GM23338 (cell line): ENCODE measurements around the gene IL1RL1. TPM values are rescaled to one million over a fixed set of nuclear protein-coding genes. Genes with fewer than 3 reads are reported as not detected.

ENCODE experiments used
- ATAC-seq: fragments of 200-7000 bp; cut with Tn5 transposase; 3 replicates; pipeline ENCODE4 v1.9.1; 2020
- DNase-seq: peaks from one replicate; pipeline ENCODE4 v3.0.0-alpha.2; 2015; ENCODE audit warnings: low spot score
- H2AFZ ChIP-seq: fragments of 200-600 bp; sonication (generic); 2 replicates; pipeline ENCODE4 v1.8.0; 2016; ENCODE audit warnings: antibody characterized with exemption, mild to moderate bottlenecking, moderate library complexity
- H3F3A ChIP-seq: fragments of 200-600 bp; sonication (generic); replicated peaks from 2 replicates; pipeline ENCODE4 v1.8.0; 2017; ENCODE audit warnings: antibody characterized with exemption, mixed run types, low read depth
- H3K27ac ChIP-seq: fragments of 200-600 bp; sonication (generic); 2 replicates; pipeline ENCODE4 v1.6.1; 2016; ENCODE audit warnings: low read depth
- H3K27me3 ChIP-seq: fragments of 200-600 bp; sonication (generic); 2 replicates; pipeline ENCODE4 v1.8.0; 2016; ENCODE audit warnings: mild to moderate bottlenecking, mixed run types, moderate library complexity; ENCODE audit not compliant: insufficient read depth
- H3K36me3 ChIP-seq: fragments of 200-600 bp; sonication (generic); 2 replicates; pipeline ENCODE4 v1.8.0; 2016; ENCODE audit warnings: mild to moderate bottlenecking; ENCODE audit not compliant: insufficient read depth
- H3K4me1 ChIP-seq: fragments of 200-600 bp; sonication (generic); 2 replicates; pipeline ENCODE4 v1.8.0; 2016; ENCODE audit warnings: mild to moderate bottlenecking, moderate library complexity; ENCODE audit not compliant: insufficient read depth
- H3K4me2 ChIP-seq: fragments of 200-600 bp; sonication (generic); 2 replicates; pipeline ENCODE4 v1.7.1; 2017; ENCODE audit warnings: mixed run types
- H3K4me3 ChIP-seq: fragments of 200-600 bp; sonication (generic); 2 replicates; pipeline ENCODE4 v1.6.1; 2016; ENCODE audit warnings: mixed run types
- H3K79me2 ChIP-seq: fragments of 200-600 bp; sonication (generic); replicated peaks from 2 replicates; pipeline ENCODE4 v1.8.0; 2017; ENCODE audit warnings: mild to moderate bottlenecking; ENCODE audit not compliant: insufficient read depth
- H3K9me2 ChIP-seq: fragments of 200-600 bp; sonication (generic); 2 replicates; pipeline ENCODE4 v1.8.0; 2017; ENCODE audit not compliant: insufficient read depth
- H4K20me1 ChIP-seq: fragments of 200-600 bp; sonication (generic); replicated peaks from 2 replicates; pipeline ENCODE4 v1.8.0; 2017; ENCODE audit warnings: mild to moderate bottlenecking; ENCODE audit not compliant: insufficient read depth
- H3K27ac Mint-ChIP-seq: 2 replicates; pipeline ENCODE4 v1.8.0; 2020; ENCODE audit warnings: inconsistent platforms, mild to moderate bottlenecking, moderate library complexity, mixed read lengths
- H3K27me3 Mint-ChIP-seq: 3 replicates; pipeline ENCODE4 v1.8.0; 2022; ENCODE audit warnings: low read depth, mild to moderate bottlenecking, moderate library complexity, mixed read lengths, inconsistent platforms; ENCODE audit not compliant: insufficient read depth, poor library complexity
- H3K36me3 Mint-ChIP-seq: 3 replicates; pipeline ENCODE4 v1.8.0; 2021; ENCODE audit warnings: low read depth, mild to moderate bottlenecking, inconsistent platforms, moderate library complexity, mixed read lengths
- H3K4me1 Mint-ChIP-seq: 3 replicates; pipeline ENCODE4 v1.8.0; 2020; ENCODE audit warnings: mild to moderate bottlenecking, inconsistent platforms, mixed read lengths
- H3K4me3 Mint-ChIP-seq: 3 replicates; pipeline ENCODE4 v1.8.0; 2021; ENCODE audit warnings: moderate library complexity, mild to moderate bottlenecking, inconsistent platforms, mixed read lengths
- H3K9me3 Mint-ChIP-seq: 3 replicates; pipeline ENCODE4 v1.8.0; 2020; ENCODE audit warnings: moderate library complexity, mild to moderate bottlenecking, inconsistent platforms, mixed read lengths
- CREB1 ChIP-seq: fragments of 250-450 bp; sonication (Bioruptor Pico); IDR thresholded peaks from 2 replicates; pipeline ENCODE4 v1.5.0; 2020; ENCODE audit warnings: low read depth, mild to moderate bottlenecking, moderate library complexity
- EZH2 ChIP-seq: fragments of 200-600 bp; sonication (generic); IDR thresholded peaks from one replicate; pipeline ENCODE4 v1.8.0; 2017; ENCODE audit warnings: antibody characterized with exemption, mild to moderate bottlenecking, low read depth; ENCODE audit not compliant: unreplicated experiment
- JUNB ChIP-seq: IDR thresholded peaks from one replicate; pipeline ENCODE4 v1.6.1; 2016; ENCODE audit warnings: antibody characterized with exemption; ENCODE audit not compliant: unreplicated experiment
- NANOG ChIP-seq: IDR thresholded peaks from 2 replicates; pipeline ENCODE4 v1.6.1; 2016; ENCODE audit warnings: antibody characterized with exemption, borderline replicate concordance
- POLR2AphosphoS5 ChIP-seq: IDR thresholded peaks from 2 replicates; pipeline ENCODE4 v1.6.1; 2016; ENCODE audit warnings: antibody characterized with exemption, low read depth
- STAT1 ChIP-seq: IDR thresholded peaks from one replicate; pipeline ENCODE4 v1.6.1; 2016; ENCODE audit warnings: antibody characterized with exemption; ENCODE audit not compliant: unreplicated experiment
- ZNF114 ChIP-seq: fragments of 250-450 bp; sonication (Bioruptor Pico); IDR thresholded peaks from 2 replicates; pipeline ENCODE4 v1.5.0; 2020; ENCODE audit warnings: mild to moderate bottlenecking, moderate library complexity
- ZNF331 ChIP-seq: fragments of 250-450 bp; sonication (Bioruptor Pico); IDR thresholded peaks from 2 replicates; pipeline ENCODE4 v1.5.0; 2020; ENCODE audit warnings: low read depth, mild to moderate bottlenecking, moderate library complexity
- polyA plus RNA-seq: library from polyadenylated mRNA; unstranded; fragments of >200 nt; fragmentation: Nextera tagmentation; extraction: Ambion mirVana; gene quantifications from 2 replicates; pipeline ENCODE4 v1.2.1, GENCODE V29; 2016
- total RNA-seq: library from RNA; depleted of rRNA; stranded (reverse); fragments of >200 nt; shearing (Covaris generic); gene quantifications from 2 replicates; pipeline ENCODE4 v1.2.3, GENCODE V29; 2014
- TF ChIP-seq, protein P1 (sequence below): IDR thresholded peaks from 2 replicates; pipeline ENCODE4 v1.6.1; 2016; ENCODE audit warnings: antibody characterized with exemption
- TF ChIP-seq, protein P2 (sequence below), 2 experiments: fragments of 200-600 bp in 1 of 2; sonication (generic) in 1 of 2; conservative IDR thresholded peaks; 2 replicates each; pipeline versions ENCODE4 v1.5.1 to v1.6.1; 2016 to 2017; ENCODE audit warnings: antibody characterized with exemption in 2 of 2, low read depth in 2 of 2, mild to moderate bottlenecking in 2 of 2, moderate library complexity in 1 of 2
- TF ChIP-seq, protein P3 (sequence below): fragments of 250-450 bp; sonication (Bioruptor Pico); IDR thresholded peaks from 2 replicates; pipeline ENCODE4 v1.5.0; 2020; ENCODE audit warnings: mild to moderate bottlenecking, moderate library complexity

IL1RL1 gene
- total and polyA plus RNA-seq, 2 experiments from 2014 or later, result not detected

DNA sequence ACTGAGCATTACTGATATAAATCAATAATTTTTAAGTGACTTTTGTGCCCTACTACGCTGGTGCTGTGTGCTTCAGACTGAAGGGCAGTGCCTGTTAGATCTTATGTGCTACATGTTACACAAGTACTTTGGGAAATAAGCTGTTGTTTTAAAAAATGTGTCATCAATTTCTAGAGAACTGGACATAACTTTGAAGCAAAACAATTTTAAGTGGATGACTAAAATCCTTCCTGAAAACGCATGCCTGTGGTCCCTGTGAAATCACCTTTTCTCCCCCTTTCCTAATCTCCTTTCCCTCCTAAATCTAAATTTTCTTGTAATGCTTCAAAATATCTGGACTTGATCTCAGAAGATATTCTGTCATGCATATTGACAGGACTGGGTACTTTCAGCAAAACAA lies 7.1 kb upstream of the IL1RL1 start (continued):
- TF ChIP-seq EZH2 (no peak), JUNB (no peak), CREB1 (CRISPR knock-in tag) (no peak), ZNF331 (CRISPR knock-in tag) (no peak), NANOG (no peak), ZNF114 (no peak), POLR2AphosphoS5 (no peak)
- TF ChIP-seq, protein P1, sequence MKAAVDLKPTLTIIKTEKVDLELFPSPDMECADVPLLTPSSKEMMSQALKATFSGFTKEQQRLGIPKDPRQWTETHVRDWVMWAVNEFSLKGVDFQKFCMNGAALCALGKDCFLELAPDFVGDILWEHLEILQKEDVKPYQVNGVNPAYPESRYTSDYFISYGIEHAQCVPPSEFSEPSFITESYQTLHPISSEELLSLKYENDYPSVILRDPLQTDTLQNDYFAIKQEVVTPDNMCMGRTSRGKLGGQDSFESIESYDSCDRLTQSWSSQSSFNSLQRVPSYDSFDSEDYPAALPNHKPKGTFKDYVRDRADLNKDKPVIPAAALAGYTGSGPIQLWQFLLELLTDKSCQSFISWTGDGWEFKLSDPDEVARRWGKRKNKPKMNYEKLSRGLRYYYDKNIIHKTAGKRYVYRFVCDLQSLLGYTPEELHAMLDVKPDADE, result no peak
- TF ChIP-seq, protein P2, sequence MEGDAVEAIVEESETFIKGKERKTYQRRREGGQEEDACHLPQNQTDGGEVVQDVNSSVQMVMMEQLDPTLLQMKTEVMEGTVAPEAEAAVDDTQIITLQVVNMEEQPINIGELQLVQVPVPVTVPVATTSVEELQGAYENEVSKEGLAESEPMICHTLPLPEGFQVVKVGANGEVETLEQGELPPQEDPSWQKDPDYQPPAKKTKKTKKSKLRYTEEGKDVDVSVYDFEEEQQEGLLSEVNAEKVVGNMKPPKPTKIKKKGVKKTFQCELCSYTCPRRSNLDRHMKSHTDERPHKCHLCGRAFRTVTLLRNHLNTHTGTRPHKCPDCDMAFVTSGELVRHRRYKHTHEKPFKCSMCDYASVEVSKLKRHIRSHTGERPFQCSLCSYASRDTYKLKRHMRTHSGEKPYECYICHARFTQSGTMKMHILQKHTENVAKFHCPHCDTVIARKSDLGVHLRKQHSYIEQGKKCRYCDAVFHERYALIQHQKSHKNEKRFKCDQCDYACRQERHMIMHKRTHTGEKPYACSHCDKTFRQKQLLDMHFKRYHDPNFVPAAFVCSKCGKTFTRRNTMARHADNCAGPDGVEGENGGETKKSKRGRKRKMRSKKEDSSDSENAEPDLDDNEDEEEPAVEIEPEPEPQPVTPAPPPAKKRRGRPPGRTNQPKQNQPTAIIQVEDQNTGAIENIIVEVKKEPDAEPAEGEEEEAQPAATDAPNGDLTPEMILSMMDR (conservative IDR thresholded peaks at IDR 0.05; ENCODE audit: low read depth in 2 of 2), result no peak

DNA sequence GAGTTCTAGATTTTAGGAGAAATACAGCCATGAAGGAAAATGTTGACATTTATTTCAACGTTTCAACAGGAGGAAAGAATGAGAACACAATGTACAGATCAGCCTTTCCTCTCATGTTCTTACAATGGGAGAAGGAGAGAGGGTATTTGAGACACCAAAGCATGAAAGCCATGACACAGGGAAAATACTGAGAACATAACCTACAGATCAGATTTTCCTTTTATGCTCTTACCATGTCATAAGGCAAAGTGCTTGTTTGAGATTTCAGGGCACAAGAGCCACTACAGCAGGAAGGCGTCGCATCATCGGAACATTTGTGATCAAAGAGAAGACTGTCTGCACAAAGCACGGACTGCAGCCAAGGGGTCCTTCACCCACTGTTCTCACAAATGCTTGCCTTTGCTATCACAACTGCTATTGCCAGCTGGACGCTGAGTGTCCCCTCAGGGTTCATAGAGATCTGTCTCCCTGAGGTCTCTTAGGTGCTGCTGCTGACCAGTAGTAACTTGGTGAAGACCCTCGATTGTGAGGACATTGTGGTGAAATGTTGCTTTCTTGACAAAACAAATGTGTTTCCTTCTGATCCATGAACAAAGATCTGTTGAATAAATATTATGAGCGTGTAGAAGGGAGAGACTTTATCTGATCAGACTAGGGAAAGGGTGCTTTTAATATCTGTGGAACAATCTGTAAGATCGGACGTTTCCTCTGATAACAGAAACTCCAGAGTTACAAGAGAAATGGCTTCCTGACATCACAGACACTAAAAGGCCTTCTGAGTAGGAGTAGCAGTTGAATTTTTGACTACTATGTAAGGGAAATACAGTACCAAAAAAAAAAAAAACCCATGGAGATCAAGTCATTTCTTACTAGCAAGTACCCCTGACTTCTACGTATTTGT lies 6.4 kb upstream of the IL1RL1 start:
- H3K79me2 ChIP-seq, result no peaks in the 10 kb centered on the region
- H3K36me3 Mint-ChIP-seq, result no peaks in the 10 kb centered on the region
- H3K4me1 ChIP-seq, result no peaks in the 10 kb centered on the region
- 0 out of 2 replicates have a peak, but pooled peaks cover 9% of the 10 kb centered on the region for H3K9me2 ChIP-seq
- H3K4me3 ChIP-seq, result no peak overlapping the region
- H3K4me2 ChIP-seq, result no peak overlapping the region
- no peaks in the 10 kb centered on the region for H3K4me1 Mint-ChIP-seq
- peaks cover 2% of the 10 kb centered on the region for H3K27me3 Mint-ChIP-seq
- no peaks in the 10 kb centered on the region; the same call in 2 of the 3 replicates for H3K9me3 Mint-ChIP-seq
- H3K36me3 ChIP-seq, result no peaks in the 10 kb centered on the region
- no peaks in the 10 kb centered on the region for H4K20me1 ChIP-seq
- no peak for ATAC-seq
- no peaks in the 10 kb centered on the region for H3K27me3 ChIP-seq
- no peak overlapping the region for H3K4me3 Mint-ChIP-seq
- H3K27ac ChIP-seq, result no peak overlapping the region
- DNase-seq, result no peak
- no peak overlapping the region for H3K27ac Mint-ChIP-seq
- H2AFZ ChIP-seq, result no peak overlapping the region
- no peaks in the 10 kb centered on the region for H3F3A ChIP-seq
- TF ChIP-seq STAT1 (no peak), ZNF331 (CRISPR knock-in tag) (no peak), NANOG (no peak), POLR2AphosphoS5 (no peak)
- TF ChIP-seq, protein P2 (conservative IDR thresholded peaks at IDR 0.05; ENCODE audit: low read depth in 2 of 2), result no peak
- TF ChIP-seq, protein P3, sequence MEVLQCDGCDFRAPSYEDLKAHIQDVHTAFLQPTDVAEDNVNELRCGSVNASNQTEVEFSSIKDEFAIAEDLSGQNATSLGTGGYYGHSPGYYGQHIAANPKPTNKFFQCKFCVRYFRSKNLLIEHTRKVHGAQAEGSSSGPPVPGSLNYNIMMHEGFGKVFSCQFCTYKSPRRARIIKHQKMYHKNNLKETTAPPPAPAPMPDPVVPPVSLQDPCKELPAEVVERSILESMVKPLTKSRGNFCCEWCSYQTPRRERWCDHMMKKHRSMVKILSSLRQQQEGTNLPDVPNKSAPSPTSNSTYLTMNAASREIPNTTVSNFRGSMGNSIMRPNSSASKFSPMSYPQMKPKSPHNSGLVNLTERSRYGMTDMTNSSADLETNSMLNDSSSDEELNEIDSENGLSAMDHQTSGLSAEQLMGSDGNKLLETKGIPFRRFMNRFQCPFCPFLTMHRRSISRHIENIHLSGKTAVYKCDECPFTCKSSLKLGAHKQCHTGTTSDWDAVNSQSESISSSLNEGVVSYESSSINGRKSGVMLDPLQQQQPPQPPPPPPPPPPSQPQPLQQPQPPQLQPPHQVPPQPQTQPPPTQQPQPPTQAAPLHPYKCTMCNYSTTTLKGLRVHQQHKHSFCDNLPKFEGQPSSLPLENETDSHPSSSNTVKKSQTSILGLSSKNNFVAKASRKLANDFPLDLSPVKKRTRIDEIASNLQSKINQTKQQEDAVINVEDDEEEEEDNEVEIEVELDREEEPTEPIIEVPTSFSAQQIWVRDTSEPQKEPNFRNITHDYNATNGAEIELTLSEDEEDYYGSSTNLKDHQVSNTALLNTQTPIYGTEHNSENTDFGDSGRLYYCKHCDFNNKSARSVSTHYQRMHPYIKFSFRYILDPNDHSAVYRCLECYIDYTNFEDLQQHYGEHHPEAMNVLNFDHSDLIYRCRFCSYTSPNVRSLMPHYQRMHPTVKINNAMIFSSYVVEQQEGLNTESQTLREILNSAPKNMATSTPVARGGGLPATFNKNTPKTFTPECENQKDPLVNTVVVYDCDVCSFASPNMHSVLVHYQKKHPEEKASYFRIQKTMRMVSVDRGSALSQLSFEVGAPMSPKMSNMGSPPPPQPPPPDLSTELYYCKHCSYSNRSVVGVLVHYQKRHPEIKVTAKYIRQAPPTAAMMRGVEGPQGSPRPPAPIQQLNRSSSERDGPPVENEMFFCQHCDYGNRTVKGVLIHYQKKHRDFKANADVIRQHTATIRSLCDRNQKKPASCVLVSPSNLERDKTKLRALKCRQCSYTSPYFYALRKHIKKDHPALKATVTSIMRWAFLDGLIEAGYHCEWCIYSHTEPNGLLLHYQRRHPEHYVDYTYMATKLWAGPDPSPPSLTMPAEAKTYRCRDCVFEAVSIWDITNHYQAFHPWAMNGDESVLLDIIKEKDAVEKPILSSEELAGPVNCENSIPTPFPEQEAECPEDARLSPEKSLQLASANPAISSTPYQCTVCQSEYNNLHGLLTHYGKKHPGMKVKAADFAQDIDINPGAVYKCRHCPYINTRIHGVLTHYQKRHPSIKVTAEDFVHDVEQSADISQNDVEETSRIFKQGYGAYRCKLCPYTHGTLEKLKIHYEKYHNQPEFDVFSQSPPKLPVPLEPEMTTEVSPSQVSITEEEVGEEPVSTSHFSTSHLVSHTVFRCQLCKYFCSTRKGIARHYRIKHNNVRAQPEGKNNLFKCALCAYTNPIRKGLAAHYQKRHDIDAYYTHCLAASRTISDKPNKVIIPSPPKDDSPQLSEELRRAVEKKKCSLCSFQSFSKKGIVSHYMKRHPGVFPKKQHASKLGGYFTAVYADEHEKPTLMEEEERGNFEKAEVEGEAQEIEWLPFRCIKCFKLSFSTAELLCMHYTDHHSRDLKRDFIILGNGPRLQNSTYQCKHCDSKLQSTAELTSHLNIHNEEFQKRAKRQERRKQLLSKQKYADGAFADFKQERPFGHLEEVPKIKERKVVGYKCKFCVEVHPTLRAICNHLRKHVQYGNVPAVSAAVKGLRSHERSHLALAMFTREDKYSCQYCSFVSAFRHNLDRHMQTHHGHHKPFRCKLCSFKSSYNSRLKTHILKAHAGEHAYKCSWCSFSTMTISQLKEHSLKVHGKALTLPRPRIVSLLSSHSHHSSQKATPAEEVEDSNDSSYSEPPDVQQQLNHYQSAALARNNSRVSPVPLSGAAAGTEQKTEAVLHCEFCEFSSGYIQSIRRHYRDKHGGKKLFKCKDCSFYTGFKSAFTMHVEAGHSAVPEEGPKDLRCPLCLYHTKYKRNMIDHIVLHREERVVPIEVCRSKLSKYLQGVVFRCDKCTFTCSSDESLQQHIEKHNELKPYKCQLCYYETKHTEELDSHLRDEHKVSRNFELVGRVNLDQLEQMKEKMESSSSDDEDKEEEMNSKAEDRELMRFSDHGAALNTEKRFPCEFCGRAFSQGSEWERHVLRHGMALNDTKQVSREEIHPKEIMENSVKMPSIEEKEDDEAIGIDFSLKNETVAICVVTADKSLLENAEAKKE (CRISPR knock-in tag), result no peak
